SK-MEL-5 (cell line): ENCODE results near the gene CEP89. TPM values are rescaled to one million over a fixed set of nuclear protein-coding genes. Genes with fewer than 3 reads are reported as not detected.
A peak's percentile ranks its signal among the peaks of the same experiment; 100 is the strongest.
"Not testable (repeated sequence)": the region's sequence is repeated elsewhere in the genome, so short reads cannot be mapped to it uniquely, and the experiment has no call there.

Source experiments
- DNase-seq: peaks from one replicate; pipeline ENCODE4 v3.0.0-alpha.2; 2016; ENCODE audit warnings: low read depth, low spot score
- in situ Hi-C: cut with HindIII; loops from 2 replicates; pipeline ENCODE4 v1.10.0; 2016; ENCODE audit warnings: low sequenced_read_pairs, high pct_unique_total_duplicates, low pct_unique_long_range_greater_than_20kb
- total RNA-seq: library from RNA; depleted of rRNA; stranded (reverse); fragments of >200 nt; shearing (Covaris generic); gene quantifications from 2 replicates; pipeline ENCODE4 v1.2.3, GENCODE V29; 2014

Gene CEP89
- total RNA-seq, 1 experiment from 2014 or later, result 4.8 TPM

DNA sequence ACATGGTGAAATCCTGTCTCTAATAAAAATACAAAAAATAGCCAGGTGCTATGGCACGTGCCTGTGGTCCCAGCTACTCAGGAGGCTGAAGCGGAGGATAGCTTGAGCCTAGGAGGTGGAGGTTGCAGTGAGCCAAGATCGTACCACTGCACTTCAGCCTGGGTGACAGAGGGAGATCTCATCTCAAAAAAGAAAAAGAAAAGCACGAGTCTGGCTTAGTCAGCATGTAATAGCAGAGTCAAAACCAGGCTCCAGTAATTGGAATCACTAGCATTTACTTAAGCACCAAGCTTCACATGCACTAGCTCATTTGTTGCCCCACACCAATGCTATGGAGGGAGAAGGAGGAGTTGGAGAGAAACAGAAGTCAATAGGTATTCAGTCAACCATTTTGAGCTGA, 60.3 kb downstream of the CEP89 start:
- in situ Hi-C loops, result no loop called here
- DNase-seq, result no peak

DNA sequence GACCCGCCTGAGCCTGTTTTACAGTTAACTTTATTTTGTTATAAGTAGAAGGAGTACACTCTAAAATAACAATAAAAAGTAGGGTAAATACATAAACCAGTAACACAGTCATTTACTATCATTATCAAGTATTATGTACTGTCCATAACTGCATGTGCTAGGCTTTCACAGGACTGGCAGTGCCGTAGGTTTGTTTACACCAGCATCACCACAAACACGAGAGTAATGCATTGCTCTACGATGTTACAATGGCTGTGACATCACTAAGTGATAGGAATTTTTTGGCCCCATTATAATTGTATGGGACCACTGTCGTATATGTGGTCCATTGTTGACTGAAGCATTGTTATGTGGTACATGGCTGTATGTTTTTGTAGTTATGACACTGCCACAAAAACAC, 60.9 kb downstream of the CEP89 start:
- in situ Hi-C loops, result no loop called here
- no peak for DNase-seq

DNA sequence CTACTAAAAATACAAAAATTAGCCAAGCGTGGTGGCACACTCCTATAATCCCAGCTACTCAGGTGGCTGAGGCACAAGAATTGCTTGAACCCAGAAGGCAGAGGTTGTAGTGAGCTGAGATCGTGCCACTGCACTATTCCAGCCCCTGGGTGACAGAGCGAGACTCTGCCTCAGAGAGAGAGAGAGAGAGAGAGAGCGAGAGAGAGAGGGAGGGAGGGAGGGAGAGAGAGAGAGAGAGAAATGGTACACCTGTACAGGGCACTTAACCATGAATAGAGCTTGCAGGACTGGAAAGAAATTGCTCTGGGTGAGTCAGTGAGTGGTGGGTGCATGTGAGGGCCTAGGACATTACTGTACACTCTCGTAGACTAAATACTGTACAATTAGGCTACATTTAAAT, 61.7 kb downstream of the CEP89 start:
- in situ Hi-C loops, result no loop called here
- DNase-seq, result no peak

DNA sequence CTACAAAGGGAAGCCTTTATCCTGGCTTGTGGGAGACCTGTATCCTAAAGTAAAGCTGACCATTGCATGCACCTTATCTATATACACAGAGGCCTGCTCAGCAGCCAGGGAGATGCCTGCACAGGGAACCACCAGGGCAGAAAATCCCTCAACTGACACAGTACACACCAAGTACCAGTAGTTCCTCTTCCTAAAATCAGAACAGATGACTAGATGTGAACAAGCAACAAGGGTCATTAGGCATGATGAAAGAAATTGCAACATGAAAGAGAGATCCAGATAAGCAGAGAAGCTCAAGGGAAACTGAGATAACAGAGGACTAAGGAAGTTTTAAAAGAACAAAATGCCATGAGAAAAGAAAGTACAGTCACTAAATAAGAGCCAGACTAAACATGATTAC, 62.5 kb downstream of the CEP89 start:
- in situ Hi-C loops, result no loop called here
- peak; percentile 1 for DNase-seq

DNA sequence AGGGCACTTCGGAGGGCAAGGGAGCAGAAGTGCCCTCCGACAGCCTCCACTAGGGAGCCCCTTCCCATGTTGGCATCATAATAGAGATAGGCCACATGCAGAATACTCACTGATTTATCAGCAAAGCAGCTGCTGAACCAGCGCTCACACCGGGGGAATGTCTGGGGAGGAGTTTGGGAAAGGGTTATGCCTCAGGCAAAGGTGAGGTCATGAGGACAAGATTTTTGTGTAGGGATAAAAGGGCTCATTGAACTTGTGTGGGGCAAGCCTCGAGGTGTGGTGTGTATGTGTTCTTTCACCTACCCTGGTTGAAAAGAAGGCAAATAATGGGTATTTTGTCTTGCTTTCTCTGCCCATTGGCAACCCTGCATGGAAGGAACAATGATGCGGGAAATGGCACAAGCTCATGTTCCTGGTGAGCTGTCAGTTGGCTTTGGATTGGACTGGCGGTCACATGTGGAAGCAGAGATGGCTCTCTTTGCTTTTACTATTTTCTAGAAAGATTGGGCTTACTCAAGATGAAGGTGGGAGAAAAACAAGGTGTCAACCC, 63.0 kb downstream of the CEP89 start:
- in situ Hi-C loops, result no loop called here
- peak; percentile 92 for DNase-seq

DNA sequence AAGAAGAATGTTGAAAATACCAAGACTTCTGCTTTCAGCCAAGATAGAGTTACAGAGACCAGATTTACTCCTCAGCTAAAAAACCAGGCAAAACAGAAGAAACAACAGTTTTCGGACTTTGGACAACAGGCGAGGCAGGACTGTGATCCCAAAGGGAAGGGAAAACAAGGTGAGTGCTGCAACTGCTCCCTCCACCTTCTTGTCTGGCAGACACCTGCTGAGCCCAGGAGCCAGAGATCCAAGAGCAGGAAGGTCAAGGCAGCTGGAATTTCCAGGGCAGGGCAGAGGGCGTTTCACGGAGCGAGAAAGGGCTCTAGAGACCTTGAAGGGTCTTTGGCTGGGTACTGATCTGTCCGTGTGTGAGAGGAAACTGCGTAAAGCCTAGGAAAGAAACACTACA, 69.3 kb downstream of the CEP89 start:
- in situ Hi-C loops, result no loop called here
- DNase-seq, result no peak

DNA sequence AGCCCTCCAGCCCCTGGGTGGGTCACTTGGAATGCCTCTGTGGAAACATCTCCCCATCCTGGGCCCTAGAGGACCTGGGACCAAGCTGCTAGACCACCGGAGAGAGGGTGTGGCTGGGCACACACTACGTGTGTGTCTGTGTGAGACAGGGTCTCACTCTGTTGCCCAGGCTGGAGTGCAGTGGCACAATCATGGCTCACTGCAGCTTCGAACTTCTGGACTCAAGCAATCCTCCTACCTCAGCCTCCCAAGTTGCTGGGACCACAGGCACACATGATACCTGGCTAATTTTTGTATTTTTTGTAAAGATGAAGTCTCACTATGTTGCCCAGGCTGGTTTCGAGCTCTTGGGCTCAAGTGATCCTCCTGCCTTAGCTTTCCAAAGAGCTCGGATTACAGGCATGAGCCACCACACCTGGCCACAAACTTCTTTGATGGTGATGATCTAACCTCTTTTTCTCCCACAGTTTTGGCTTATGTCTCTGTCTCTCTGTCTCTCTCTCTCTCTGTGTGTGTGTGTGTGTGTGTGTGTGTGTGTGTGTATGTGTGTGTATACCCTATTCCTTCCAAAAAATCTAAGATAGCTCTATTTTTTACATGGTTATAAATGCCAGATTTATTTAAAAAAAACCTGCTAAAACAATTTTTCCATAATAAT, 70.1 kb downstream of the CEP89 start:
- in situ Hi-C loops, result no loop called here
- DNase-seq, result no peak

DNA sequence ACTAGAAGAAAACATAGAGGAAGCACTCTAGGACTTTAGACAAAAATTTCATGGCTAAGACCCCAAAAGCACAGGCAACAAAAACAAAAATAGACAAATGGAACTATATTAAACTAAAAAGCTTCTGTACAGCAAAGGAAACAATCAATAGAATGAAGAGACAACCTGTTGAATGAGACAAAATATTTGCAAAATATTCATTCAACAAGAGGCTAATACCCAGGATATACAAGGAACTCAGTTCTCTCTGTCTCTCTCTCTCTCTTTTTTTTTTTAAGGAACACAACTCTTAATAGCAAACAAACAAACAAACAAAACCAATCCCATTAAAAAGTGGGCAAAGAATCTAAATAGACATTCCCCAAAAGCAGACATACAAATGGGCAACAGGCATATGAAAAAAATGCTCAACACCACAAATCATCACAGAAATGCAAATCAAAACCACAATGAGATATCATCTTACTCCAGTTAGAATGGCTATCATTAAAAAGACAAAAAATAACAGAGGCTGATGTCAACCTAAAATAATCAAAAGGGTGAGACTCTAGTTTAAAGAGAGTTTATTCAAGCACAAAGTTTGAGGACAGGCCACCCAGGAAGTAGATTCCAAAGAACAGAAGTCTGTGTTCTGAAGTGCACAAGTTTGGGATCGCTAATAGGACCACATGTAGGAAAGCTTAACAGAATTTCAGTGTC, 75.1 kb downstream of the CEP89 start:
- DNase-seq, result no peak
- in situ Hi-C loops, result no loop called here

DNA sequence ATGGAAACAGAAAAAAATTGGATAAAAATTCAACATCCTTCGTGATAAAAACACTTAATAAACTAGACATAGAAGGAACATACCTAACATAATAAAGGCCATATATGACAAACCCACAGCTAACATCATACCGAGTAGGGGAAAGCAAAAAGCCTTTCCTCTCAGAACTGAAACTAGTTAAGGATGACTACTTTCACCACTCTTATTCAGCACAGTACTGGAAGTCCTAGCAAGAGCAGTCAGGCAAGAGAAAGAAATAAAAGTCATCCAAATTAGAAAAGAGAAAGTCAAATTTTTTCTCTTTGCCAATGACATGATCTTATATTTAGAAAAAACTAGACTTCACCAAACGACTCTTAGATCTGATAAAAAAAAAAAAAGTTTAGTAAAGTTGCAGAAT, 76.4 kb downstream of the CEP89 start:
- in situ Hi-C loops, result no loop called here

DNA sequence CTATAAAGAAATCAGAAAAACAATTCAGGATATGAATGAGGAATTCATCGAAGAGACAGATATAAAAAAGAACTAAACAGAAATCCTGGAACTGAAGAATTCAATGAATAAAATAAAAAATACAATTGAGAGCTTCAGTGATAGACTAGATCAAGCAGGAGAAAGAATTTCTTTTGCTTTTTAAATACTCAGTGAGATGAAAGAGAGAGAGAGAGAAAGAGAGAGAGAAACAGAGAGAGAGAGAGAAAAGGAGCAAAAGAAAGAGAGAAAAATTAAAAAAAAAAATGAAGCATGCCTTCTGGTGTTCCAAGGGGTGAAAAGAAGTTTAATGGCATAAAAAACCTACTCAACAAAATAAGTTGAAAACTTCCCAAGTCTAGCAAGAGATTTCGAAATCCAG, 80.1 kb downstream of the CEP89 start:
- no peak for DNase-seq
- in situ Hi-C loops, result no loop called here

More for the DNA sequence above, 76.4 kb downstream of the CEP89 start:
- no peak for DNase-seq

DNA sequence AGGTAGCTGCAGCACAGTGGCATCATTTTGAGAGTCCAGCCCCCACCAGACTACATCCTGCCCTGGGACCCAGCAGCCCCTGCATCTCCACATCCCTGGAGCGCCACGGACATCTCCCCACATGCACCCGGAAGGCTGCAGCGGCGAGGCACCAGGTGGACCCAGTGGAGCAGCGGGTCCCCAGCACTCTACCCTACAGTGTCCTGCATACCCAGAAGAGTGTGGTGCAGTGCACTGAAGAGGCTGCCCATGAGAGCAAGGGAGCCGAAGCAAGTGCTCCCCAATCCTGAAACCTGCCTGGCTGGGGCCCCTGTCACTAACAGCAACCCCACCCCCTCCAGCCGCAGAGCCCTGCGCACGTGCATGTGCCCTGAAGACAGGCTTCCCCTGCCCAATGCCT, 80.9 kb downstream of the CEP89 start:
- in situ Hi-C loops, result no loop called here
- DNase-seq, result no peak

DNA sequence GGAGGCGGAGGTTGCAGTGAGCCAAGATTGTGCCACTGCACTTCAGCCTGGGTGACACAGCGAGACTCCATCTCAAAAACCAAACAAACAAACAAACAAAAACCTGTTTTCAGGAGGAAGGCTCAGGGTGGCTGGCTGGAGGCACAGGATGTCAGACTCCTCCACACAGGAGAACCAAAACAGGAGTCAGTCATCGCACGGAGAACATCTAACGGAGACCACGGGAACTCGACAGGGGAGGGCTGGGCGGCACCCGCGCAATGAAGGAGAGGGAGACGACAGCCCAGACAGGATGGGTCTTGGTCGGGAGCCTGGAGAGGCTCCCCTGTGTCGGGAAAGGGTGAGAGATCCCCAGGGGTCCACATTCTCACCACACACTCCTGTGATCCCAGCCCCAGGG, 81.4 kb downstream of the CEP89 start:
- no peak for DNase-seq
- in situ Hi-C loops, result no loop called here

DNA sequence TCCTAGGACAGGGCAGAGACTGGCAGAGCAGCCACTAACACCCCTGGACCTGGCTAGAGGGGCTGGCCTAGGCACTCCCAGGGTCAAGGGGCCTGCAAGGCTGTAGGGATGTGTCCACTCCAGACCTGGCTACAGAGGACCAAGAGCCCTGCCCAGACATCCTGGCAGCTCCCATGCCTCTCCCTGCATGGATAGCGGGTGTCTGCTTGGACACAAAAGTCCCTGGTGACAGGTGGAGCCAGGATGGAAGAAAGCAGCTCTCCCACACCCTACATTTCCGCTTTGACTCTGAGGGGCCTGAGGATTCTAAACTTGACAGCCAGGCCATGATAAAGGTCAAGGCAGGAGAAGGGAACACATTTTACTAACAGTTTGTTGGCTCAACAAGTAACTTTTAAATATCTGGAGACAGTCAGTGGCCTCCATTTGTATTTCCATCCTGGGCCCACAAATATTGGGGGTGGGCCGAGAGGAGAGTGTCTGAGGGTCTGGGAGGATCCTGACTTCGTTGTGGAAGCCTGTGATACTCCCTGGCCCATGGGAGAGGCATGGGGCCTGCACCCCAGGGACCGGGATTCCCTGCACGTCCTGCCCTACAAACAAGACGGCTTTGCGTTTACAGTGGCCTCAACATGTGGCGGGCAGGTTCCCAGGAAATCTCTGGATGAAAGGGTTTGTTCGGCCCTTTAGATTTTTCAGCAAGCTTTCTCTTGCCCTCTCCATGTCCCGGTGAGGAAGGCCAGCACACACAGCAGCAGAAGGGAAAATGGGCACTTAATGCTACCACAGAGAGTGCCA, 82.4 kb downstream of the CEP89 start:
- in situ Hi-C loops, result no loop called here
- no peak for DNase-seq

DNA sequence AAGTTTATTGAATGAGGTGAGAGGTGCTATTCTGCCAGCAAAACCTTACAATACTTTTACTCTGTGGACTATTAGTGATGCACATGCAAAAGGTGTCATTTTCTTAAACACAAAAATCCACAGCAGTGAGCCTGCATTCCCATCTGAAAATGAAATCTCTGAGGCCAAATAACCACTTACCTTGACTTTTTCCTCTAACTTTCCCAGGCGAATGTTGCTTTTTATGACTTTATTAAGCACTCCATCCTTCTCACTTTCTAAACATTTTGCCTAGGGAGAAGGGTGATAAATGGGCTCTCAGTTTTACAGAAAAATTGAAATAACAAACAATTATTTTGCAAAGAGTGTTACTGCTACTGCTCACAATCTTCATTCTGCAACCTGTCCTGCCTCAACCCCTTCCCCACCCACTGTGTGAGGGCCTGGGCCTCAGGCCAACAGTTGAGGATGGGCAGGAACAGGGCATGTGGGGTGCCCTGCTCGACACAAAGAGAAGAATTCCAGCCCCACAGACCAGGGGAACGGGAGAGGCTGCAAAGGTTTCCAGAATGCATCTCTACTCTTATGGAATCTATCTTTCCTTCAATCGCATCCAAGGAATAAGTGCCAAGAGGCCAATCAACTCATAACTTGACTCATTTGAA, 84.1 kb downstream of the CEP89 start:
- in situ Hi-C loops, result no loop called here
- DNase-seq, result no peak

DNA sequence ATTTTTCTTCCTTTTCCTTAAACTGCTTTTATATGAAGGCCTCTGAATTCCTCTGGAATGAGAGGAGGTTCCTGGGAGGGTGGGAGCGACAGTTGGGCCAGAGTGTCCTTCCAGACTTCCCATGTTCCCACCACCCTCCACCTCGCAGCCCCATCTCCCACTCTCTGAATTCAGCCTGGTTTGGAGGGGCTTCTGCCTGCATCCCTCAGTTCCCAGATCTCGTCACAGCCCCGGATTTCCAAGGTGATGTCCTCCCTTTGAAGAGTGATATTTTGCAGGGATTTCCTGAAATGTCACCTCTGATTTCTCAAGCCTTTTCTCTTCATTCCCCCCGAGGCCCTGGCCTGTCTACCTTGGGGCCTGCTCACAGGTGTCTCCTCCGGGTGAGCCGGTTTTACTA, 85.5 kb downstream of the CEP89 start:
- DNase-seq, result no peak

DNA sequence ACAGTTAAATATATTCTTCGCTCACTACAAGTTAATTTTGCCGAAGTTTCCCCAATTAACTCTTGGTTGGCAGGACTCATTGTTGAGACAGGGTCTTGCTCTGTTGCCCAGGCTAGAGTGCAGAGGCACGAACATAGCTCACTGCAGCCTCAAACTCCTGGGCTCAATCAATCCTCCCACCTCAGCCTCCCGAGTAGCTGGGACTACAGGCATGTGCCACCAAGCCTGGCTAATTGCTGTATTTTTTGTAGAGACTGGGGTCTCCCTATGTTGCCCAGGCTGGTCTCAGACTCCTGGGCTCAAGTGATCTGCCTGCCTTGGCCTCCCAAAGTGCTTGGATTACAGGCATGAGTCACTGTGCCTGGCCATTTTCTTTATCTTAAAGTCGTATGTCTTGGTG, 86.5 kb downstream of the CEP89 start:
- DNase-seq, in situ Hi-C loops: not testable (repeated sequence)

More for the DNA sequence above, 85.5 kb downstream of the CEP89 start:
- in situ Hi-C loops, result no loop called here

DNA sequence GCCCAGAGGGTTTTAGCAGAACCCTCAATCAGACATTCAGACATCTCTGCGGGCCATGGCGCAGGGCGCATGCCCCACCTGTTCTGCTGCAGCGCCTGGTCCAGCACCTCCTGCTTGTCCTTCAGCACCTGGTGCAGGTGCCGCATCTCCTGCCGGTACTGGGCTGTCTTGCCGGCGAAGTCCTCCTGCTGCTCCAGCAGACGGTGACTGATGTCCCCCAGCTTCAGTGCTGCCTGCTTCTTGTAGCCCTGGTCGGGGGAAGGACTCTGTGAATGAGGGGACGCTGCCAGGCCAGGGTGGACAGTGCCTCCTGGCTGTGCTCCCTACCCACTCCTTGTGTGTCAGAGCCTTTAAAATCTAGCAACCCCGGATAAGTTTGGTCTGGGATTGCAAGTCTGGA, 90.0 kb downstream of the CEP89 start:
- no peak for DNase-seq
- in situ Hi-C loops, result no loop called here

DNA sequence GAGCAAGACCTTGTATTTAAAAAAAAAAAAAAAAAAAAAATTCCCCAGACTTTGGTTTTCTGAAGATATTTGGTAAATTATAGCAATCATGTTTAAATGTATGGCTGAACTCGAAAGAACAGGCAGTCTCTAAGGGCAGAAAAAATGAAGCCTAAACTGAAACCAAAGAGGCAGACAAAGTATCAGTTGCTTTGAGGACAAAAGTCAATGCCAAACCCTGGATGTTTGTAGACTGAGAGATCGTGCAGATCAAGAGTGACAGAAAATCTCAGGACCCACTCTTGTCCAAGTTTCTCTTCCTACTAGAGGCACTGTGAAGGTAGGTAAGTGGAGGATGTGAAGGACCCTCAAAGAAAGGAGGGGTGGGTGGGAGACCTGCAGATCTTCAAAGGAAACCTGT, 91.1 kb downstream of the CEP89 start:
- in situ Hi-C loops, result no loop called here
- DNase-seq, result no peak
